C4-2B (cell line): ENCODE results near the gene DNAH1.

ENCODE experiments used
- CTCF ChIP-seq: fragments of 450-650 bp; conservative IDR thresholded peaks from 2 replicates; pipeline ENCODE4 v1.5.1; 2017; ENCODE audit warnings: mild to moderate bottlenecking
- ZFX ChIP-seq: fragments of 450-650 bp; IDR thresholded peaks from 2 replicates; pipeline ENCODE4 v1.6.1; 2017

- no peak for TF ChIP-seq CTCF
- no peak for TF ChIP-seq ZFX
Measured at GRCh38 chr3:52292247-52293065, 23.7 kb upstream of the DNAH1 start.
